Fibroblast of villous mesenchyme (primary cell): ENCODE results near the gene PCED1B. TPM values are rescaled to one million over a fixed set of nuclear protein-coding genes. Genes with fewer than 3 reads are reported as not detected.

Source experiments
- DNase-seq: peaks from one replicate; pipeline ENCODE4 v3.0.0-alpha.2; 2010; ENCODE audit warnings: low read depth
- H3K4me3 ChIP-seq: 2 replicates; pipeline ENCODE4 v1.5.1; 2011; ENCODE audit warnings: low read depth, mild to moderate bottlenecking, low read length
- total RNA-seq: library from RNA; depleted of rRNA; stranded (reverse); fragments of >200 nt; gene quantifications from 2 replicates; pipeline ENCODE4 v1.2.3, GENCODE V29; 2012
- TF ChIP-seq, protein P1 (sequence below): IDR thresholded peaks from 2 replicates; pipeline ENCODE4 v1.5.1; 2012; ENCODE audit warnings: low read depth, mild to moderate bottlenecking, low read length; ENCODE audit not compliant: insufficient read depth

PCED1B gene
- total RNA-seq, 1 donor, result 1.7 TPM

DNA sequence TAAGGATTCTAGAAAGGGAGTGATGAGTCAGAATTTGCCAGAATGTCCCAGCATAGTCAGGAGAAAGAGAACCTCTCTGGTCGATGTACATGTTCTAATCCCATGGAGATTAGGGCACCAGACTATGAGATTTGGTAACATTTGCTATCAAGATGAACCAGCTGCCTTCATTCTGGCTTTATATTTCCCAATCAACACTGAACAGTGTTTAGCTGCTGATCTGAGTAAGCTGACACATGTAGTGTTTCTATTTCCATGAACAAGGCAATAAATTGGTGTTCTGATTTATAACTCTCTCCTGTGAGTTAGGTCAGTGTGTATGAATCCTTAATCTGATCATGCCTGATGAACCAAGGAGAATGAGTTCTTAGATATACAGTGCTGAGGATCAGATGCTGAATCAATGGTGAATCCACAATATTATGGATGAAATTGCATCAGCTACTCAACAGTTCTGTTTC, 158.4 kb downstream of the PCED1B start:
- H3K4me3 ChIP-seq, result no peak overlapping the region
- DNase-seq, result peak; percentile 90
- TF ChIP-seq, protein P1, sequence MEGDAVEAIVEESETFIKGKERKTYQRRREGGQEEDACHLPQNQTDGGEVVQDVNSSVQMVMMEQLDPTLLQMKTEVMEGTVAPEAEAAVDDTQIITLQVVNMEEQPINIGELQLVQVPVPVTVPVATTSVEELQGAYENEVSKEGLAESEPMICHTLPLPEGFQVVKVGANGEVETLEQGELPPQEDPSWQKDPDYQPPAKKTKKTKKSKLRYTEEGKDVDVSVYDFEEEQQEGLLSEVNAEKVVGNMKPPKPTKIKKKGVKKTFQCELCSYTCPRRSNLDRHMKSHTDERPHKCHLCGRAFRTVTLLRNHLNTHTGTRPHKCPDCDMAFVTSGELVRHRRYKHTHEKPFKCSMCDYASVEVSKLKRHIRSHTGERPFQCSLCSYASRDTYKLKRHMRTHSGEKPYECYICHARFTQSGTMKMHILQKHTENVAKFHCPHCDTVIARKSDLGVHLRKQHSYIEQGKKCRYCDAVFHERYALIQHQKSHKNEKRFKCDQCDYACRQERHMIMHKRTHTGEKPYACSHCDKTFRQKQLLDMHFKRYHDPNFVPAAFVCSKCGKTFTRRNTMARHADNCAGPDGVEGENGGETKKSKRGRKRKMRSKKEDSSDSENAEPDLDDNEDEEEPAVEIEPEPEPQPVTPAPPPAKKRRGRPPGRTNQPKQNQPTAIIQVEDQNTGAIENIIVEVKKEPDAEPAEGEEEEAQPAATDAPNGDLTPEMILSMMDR, result no peak

DNA sequence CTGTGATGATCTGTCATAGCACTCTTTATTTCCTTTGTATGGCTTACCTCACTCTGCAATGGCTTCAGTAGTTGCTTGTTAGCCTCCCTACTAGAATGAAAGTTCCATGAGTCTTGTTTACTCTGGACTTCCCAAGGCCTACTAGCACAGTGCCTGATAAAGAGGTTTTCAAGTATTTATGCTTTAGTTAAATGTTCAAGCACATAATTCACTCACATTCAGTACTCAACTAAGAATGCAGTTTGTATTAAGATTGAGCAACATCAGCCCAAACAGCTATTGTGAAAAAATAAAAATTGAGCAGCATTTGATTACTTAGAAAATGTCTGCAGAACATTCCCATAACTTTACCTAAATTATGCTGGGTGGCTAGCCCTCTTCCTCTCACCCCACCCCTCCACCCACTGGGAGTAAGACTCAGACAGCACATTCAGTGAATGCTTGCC, 159.3 kb downstream of the PCED1B start:
- TF ChIP-seq, protein P1, result no peak
- DNase-seq, result peak; percentile 63
- no peak overlapping the region for H3K4me3 ChIP-seq

DNA sequence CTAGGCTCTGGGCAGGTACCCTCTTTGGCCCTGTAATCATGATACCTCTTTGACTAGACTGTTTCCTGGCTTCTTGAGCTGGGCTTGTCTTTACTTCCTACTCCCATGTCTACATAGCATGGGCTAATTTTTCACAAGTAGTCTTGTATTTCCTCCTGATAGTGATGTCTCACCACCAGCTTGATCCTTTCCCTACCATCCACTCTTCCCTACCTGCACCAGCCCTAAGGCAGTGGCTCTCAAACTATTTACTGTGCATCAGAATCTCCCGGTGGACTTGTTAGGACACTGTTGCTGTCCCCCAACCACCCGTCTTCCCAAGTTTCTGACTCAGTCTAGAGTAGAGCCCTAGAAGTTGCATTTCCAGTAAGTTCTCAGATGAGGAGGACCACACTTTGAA, 163.0 kb downstream of the PCED1B start:
- TF ChIP-seq, protein P1, result no peak

DNA sequence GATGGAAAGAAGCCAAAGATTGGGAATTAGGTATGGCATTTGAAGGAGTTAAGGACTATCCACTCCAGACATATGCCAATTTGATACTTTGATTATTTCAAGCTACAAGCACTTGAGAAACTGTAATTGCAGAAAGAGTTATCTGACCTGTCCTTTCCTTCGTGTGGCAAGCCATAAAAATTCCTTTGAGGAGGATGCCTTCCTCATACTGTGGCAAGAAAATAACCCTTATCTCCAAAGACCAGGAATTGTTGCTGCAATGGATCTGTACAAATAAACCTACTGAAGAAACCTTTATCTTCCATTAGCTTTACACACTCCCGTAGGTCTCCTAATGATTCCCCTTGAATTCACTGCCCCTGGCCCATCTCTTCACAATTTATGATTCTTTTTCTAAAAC, 165.4 kb downstream of the PCED1B start:
- TF ChIP-seq, protein P1, result no peak
- H3K4me3 ChIP-seq, result no peak overlapping the region
- DNase-seq, result peak; percentile 53

More for the DNA sequence above, 163.0 kb downstream of the PCED1B start:
- no peak for DNase-seq
- no peak overlapping the region for H3K4me3 ChIP-seq

DNA sequence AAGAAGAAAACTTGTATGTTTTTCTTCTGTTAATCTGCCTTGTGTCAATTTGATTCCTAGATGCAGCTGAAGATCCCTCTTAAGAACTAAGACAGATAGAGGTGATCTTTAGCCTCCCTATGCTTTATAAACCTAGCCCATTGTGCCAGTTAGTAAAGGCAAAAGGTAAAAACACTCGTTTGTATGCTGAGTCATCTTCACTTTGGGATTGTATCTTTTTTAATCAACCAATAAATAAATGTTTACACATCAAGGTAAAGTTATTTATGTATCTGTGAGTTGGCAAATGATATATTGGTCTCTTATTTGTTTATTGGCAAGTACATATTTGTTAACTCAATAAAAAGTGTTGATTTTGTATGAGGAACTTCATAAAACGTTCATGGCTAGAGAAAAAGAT, 166.2 kb downstream of the PCED1B start:
- no peak for DNase-seq
- no peak overlapping the region for H3K4me3 ChIP-seq
- TF ChIP-seq, protein P1, result no peak

DNA sequence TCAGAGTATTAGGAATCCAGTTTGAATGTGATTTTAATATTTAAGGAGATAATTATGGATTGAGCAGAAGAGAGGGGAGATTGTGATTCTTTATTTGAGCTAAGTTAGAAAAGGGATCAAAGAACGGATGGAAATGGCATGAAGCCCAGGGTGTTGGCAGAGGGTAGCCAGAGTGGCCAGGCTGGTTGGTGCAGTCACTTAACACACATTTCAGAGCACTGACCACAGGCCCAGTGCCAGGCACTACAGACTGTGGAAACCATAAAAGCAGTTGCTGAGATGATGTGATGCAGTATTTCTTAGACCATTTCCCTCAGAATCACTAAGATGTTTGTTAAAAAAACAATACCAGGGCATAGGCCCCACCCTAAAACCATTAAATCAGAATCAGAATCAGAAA, 168.0 kb downstream of the PCED1B start:
- H3K4me3 ChIP-seq, result no peak overlapping the region
- TF ChIP-seq, protein P1, result no peak
- DNase-seq, result no peak

DNA sequence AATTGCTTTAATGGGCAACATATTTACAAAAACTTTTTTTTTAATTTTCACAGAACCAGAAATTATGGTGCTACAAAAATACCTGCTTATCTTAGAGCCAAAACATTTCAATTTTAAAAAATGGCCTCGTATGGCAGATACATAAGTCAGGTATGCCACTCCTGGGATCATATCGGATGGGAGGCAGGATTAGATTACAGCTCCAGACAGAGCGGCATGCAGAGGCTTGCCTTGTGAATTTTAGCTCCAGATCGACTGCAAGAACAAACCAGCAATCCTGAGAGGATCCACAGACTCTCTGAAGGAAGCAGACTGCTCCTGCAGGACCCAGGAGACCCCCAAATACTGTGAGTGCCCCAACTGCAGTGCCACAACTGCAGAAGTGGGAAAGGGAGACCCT, 169.7 kb downstream of the PCED1B start:
- H3K4me3 ChIP-seq, result no peak overlapping the region
- DNase-seq, result no peak
- TF ChIP-seq, protein P1, result no peak
